CD14-positive monocyte (primary cell): Measurements from ENCODE around the gene PIAS1. TPM values are rescaled to one million over a fixed set of nuclear protein-coding genes. Genes with fewer than 3 reads are reported as not detected.

Experiments used
- DNase-seq, 3 donors: peaks; one replicate each; pipeline ENCODE4 v3.0.0-alpha.2; 2011 to 2022
- H2AFZ ChIP-seq: 2 replicates; pipeline ENCODE4 v1.6.0; 2012; ENCODE audit warnings: mild to moderate bottlenecking, low read depth, low read length, inconsistent platforms; ENCODE audit not compliant: insufficient read depth, poor library complexity, severe bottlenecking
- H3K27ac ChIP-seq, 2 donors: 1 replicate in 1 of 2; 2 replicates in 1 of 2; pipeline ENCODE4 v1.5.1; 2012 to 2013; ENCODE audit warnings: low read length in 2 of 2, control low read depth in 1 of 2, inconsistent platforms in 1 of 2, low read depth in 1 of 2, mild to moderate bottlenecking in 1 of 2
- H3K27me3 ChIP-seq, 2 donors: one replicate each; pipeline versions ENCODE4 v1.6.0 to v1.6.1; 2011 to 2013; ENCODE audit warnings: low read length in 2 of 2; ENCODE audit not compliant: control insufficient read depth in 2 of 2, insufficient read depth in 2 of 2
- H3K36me3 ChIP-seq, 2 donors: replicated peaks in 1 of 2; 1 replicate in 1 of 2; 2 replicates in 1 of 2; pipeline versions ENCODE4 v1.5.1 to v1.6.1; 2012 to 2013; ENCODE audit warnings: low read length in 2 of 2, control low read depth in 1 of 2, inconsistent platforms in 1 of 2, mild to moderate bottlenecking in 1 of 2; ENCODE audit not compliant: insufficient read depth in 2 of 2, control insufficient read depth in 1 of 2
- H3K4me1 ChIP-seq, 2 donors: 1 replicate in 1 of 2; 2 replicates in 1 of 2; pipeline versions ENCODE4 v1.5.1 to v1.6.1; 2012 to 2013; ENCODE audit warnings: low read length in 2 of 2, control low read depth in 1 of 2, inconsistent platforms in 1 of 2, mild to moderate bottlenecking in 1 of 2, moderate library complexity in 1 of 2; ENCODE audit not compliant: insufficient read depth in 2 of 2, control insufficient read depth in 1 of 2
- H3K4me2 ChIP-seq: replicated peaks from 2 replicates; pipeline ENCODE3; 2012; ENCODE audit warnings: low read length, moderate library complexity, mild to moderate bottlenecking; ENCODE audit not compliant: poor library complexity, severe bottlenecking; ENCODE audit errors: extremely low read depth
- H3K4me3 ChIP-seq, 3 experiments: fragments of 200-600 bp in 1 of 3; sonication (generic) in 1 of 3; replicated peaks in 1 of 3; 1 replicate in 2 of 3; 2 replicates in 1 of 3; pipeline ENCODE4 v1.5.1; 2011 to 2013; ENCODE audit warnings: low read length in 3 of 3, mild to moderate bottlenecking in 3 of 3, control low read depth in 2 of 3, low read depth in 2 of 3, inconsistent platforms in 1 of 3, moderate library complexity in 1 of 3
- H3K79me2 ChIP-seq: 2 replicates; pipeline ENCODE4 v1.6.0; 2012; ENCODE audit warnings: mild to moderate bottlenecking, control low read depth, inconsistent platforms, low read length, moderate library complexity; ENCODE audit not compliant: insufficient read depth
- H3K9ac ChIP-seq: 2 replicates; pipeline ENCODE4 v1.6.0; 2017; ENCODE audit warnings: low read length, mild to moderate bottlenecking; ENCODE audit not compliant: insufficient read depth, poor library complexity, severe bottlenecking
- H3K9me3 ChIP-seq, 2 donors: replicated peaks in 1 of 2; 1 replicate in 1 of 2; 2 replicates in 1 of 2; pipeline versions ENCODE4 v1.5.1 to v1.6.1; 2012 to 2013; ENCODE audit warnings: low read length in 2 of 2, control low read depth in 1 of 2; ENCODE audit not compliant: control insufficient read depth in 1 of 2, insufficient read depth in 1 of 2
- H4K20me1 ChIP-seq: 2 replicates; pipeline ENCODE4 v1.6.0; 2012; ENCODE audit warnings: mild to moderate bottlenecking, low read length, control low read depth, moderate library complexity; ENCODE audit not compliant: insufficient read depth
- H3K27ac Mint-ChIP-seq, 7 donors: one replicate each; pipeline ENCODE4 v1.8.0; 2020; ENCODE audit warnings: mild to moderate bottlenecking in 7 of 7, mixed read lengths in 7 of 7, moderate library complexity in 6 of 7, inconsistent platforms in 2 of 7
- H3K27me3 Mint-ChIP-seq, 3 donors: one replicate each; pipeline ENCODE4 v1.8.0; 2021 to 2022; ENCODE audit warnings: low read depth in 3 of 3, mild to moderate bottlenecking in 3 of 3, mixed read lengths in 3 of 3, moderate library complexity in 3 of 3, inconsistent platforms in 1 of 3
- H3K36me3 Mint-ChIP-seq, 2 donors: one replicate each; pipeline ENCODE4 v1.8.0; 2020; ENCODE audit warnings: mixed read lengths in 2 of 2, inconsistent platforms in 1 of 2, mild to moderate bottlenecking in 1 of 2
- H3K4me1 Mint-ChIP-seq: one replicate; pipeline ENCODE4 v1.8.0; 2020; ENCODE audit warnings: mild to moderate bottlenecking, mixed read lengths
- H3K4me3 Mint-ChIP-seq, 2 donors: one replicate each; pipeline ENCODE4 v1.8.0; 2020; ENCODE audit warnings: mild to moderate bottlenecking in 2 of 2, mixed read lengths in 2 of 2, moderate library complexity in 1 of 2
- H3K9me3 Mint-ChIP-seq, 7 donors: one replicate each; pipeline ENCODE4 v1.8.0; 2020 to 2022; ENCODE audit warnings: mixed read lengths in 7 of 7, mild to moderate bottlenecking in 6 of 7, moderate library complexity in 6 of 7, inconsistent platforms in 2 of 7
- CTCF ChIP-seq: fragments of 200-600 bp; IDR thresholded peaks from one replicate; pipeline ENCODE4 v1.8.0; 2022; ENCODE audit warnings: antibody characterized with exemption, mild to moderate bottlenecking
- WGBS: methylation state at CpG from one replicate; pipeline ENCODE4 v1.1.5; 2013; ENCODE audit warnings: missing lambda C conversion rate; ENCODE audit not compliant: insufficient coverage; 5-methylcytosine and 5-hydroxymethylcytosine counted together
- intact Hi-C, 2 donors: fragments of 100-400 bp; cut with micrococcal nuclease; formaldehyde crosslinking; loops; one replicate each; pipeline versions ENCODE4 v1.15.0 to v1.15.1; 2023
- polyA plus RNA-seq, 3 donors: library from polyadenylated mRNA; depleted of rRNA in 1 of 3; unstranded in 2 of 3; stranded (reverse) in 1 of 3; fragments of 300-500 nt in 2 of 3; fragments of >200 nt in 1 of 3; fragmentation: Illumina TruSeq in 2 of 3; gene quantifications; 1 replicate in 2 of 3; 2 replicates in 1 of 3; pipeline ENCODE4 v1.2.3, GENCODE V29; 2012 to 2021

The PIAS1 gene
- polyA plus RNA-seq, 3 donors = 47.3 to 109 (median 89.8) TPM

DNA sequence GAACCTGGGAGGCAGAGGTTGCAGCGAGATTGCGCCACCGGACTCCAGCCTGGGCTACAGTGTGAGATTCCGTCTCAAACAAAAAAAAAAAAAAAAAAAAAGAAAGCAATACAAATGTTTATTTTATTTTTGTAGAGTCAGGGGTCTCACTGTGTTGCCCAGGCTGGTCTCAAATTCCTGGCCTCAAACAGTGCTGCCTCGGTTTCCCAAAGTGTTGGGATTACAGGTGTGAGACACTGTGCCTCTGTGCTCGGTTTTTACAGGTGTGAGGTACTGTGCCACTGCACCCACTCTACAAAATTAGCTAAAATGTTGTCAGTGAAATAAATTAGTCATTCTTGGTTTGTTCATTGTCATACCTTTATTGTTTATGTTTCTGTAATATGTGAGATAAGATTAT is 5.5 kb downstream of the PIAS1 start:
- DNase-seq = no peak
- peaks cover 68% of the 10 kb centered on the region for H3K4me1 Mint-ChIP-seq
- peaks cover 4 to 16% of the 10 kb centered on the region in 2 donors for H3K36me3 Mint-ChIP-seq
- Histone ChIP-seq H2AFZ (no peak overlapping the region), H3K9me3 (no peaks in the 10 kb centered on the region), H3K4me3 (no peak overlapping the region), H3K27me3 (no peaks in the 10 kb centered on the region), H3K36me3 (peaks cover 0 to 3% of the 10 kb centered on the region in 2 donors), H3K4me2 (no peak overlapping the region), H3K9ac (no peak overlapping the region), H4K20me1 (peaks cover 100% of the 10 kb centered on the region), H3K79me2 (peaks cover 100% of the 10 kb centered on the region), H3K27ac (no peak overlapping the region), H3K4me1 (peaks cover 26 to 52% of the 10 kb centered on the region in 2 donors)
- H3K9me3 Mint-ChIP-seq = no peaks in the 10 kb centered on the region
- intact Hi-C loops = loop anchor here in 1 of 2 donors (10.0 kb wide), 1 partner anchor 165 kb away; the partner anchor contains the start of gene CLN6
- no peak overlapping the region for H3K27ac Mint-ChIP-seq
- no peak for TF ChIP-seq CTCF
- H3K27me3 Mint-ChIP-seq = no peaks in the 10 kb centered on the region
- WGBS = no CpG with 5 or more reads among the region's 6 CpGs
- no peak overlapping the region for H3K4me3 Mint-ChIP-seq

GRCh38 chr15:68061171-68061570 is 7.1 kb downstream of the PIAS1 start:
- Mint-ChIP-seq H3K9me3 (no peaks in the 10 kb centered on the region), H3K27me3 (no peaks in the 10 kb centered on the region), H3K36me3 (peaks cover 4 to 19% of the 10 kb centered on the region in 2 donors), H3K4me3 (no peak overlapping the region), H3K4me1 (peaks cover 61% of the 10 kb centered on the region), H3K27ac (peak overlapping the region in 2 of 7 donors; percentile 45 to 77)
- intact Hi-C loops = no loop called here
- H4K20me1 ChIP-seq = peaks cover 100% of the 10 kb centered on the region
- no peak overlapping the region for H2AFZ ChIP-seq
- no peak overlapping the region for H3K4me3 ChIP-seq
- H3K9me3 ChIP-seq = no peaks in the 10 kb centered on the region
- TF ChIP-seq CTCF = no peak
- peaks cover 24 to 47% of the 10 kb centered on the region in 2 donors for H3K4me1 ChIP-seq
- H3K27ac ChIP-seq = peak overlapping the region in 1 of 2 donors; percentile 58
- WGBS = no CpG with 5 or more reads among the region's 2 CpGs
- peak overlapping the region; percentile 7 for H3K4me2 ChIP-seq
- no peaks in the 10 kb centered on the region for H3K27me3 ChIP-seq
- H3K36me3 ChIP-seq = peaks cover 3% of the 10 kb centered on the region in 2 donors
- DNase-seq = peak in 1 of 3 donors; percentile 16
- peaks cover 100% of the 10 kb centered on the region for H3K79me2 ChIP-seq
- H3K9ac ChIP-seq = no peak overlapping the region
